HL-60 (cell line): Measurements from ENCODE around the gene GPR17.

Experiments used
- DNase-seq, 2 experiments: peaks; one replicate each; pipeline ENCODE4 v3.0.0-alpha.2; 2010 to 2020; ENCODE audit warnings: low read depth in 1 of 2, low spot score in 1 of 2
- H3K27ac ChIP-seq: fragments of 250-450 bp; sonication (Bioruptor Pico); replicated peaks from 2 replicates; pipeline ENCODE4 v1.5.1; 2020; ENCODE audit warnings: mild to moderate bottlenecking, moderate library complexity
- H3K27me3 ChIP-seq: fragments of 250-450 bp; sonication (Bioruptor Pico); 2 replicates; pipeline ENCODE4 v1.5.1; 2021; ENCODE audit warnings: mild to moderate bottlenecking, moderate library complexity; ENCODE audit not compliant: insufficient read depth, poor library complexity, severe bottlenecking
- H3K4me3 ChIP-seq: replicated peaks from 2 replicates; pipeline ENCODE4 v1.5.1; 2011; ENCODE audit warnings: mild to moderate bottlenecking, control low read depth, low read length; ENCODE audit not compliant: insufficient read depth
- GABPA ChIP-seq: IDR thresholded peaks from 2 replicates; pipeline ENCODE4 v1.6.1; 2012; ENCODE audit warnings: low read depth
- POLR2AphosphoS5 ChIP-seq: IDR thresholded peaks from 2 replicates; pipeline ENCODE4 v1.6.1; 2012; ENCODE audit warnings: low read depth
- SPI1 ChIP-seq: IDR thresholded peaks from 2 replicates; pipeline ENCODE4 v1.6.1; 2012; ENCODE audit warnings: low read depth, mild to moderate bottlenecking, borderline replicate concordance
- TF ChIP-seq, protein P1 (sequence below): IDR thresholded peaks from 2 replicates; pipeline ENCODE4 v1.6.1; 2012; ENCODE audit warnings: low read depth; ENCODE audit not compliant: insufficient replicate concordance
- TF ChIP-seq, protein P2 (sequence below): IDR thresholded peaks from one replicate; pipeline ENCODE4 v1.5.1; 2011; ENCODE audit warnings: low read length, control low read depth, inconsistent platforms; ENCODE audit not compliant: insufficient read depth

Gene GPR17

DNA sequence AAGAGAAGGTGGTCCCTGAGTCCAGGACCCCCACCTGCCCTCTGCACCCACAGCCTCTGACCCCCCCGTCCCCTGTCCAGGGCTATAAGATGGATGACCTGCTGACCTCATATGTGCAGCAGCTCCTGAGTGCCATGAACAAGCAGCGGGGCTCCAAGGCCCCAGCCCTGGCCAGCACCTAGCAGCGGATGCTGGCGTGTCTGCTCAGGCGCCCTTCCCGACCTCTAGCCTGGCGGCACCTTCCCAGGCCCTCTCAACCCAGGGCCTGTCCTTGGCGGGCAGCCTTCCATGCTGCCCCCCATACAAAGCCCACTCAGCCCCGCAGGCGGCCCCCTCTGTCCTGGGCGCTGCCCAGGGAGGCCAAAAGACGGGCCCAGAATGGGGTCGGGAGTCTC lies 8.7 kb upstream of the GPR17 start:
- no peak overlapping the region for H3K4me3 ChIP-seq
- no peak for DNase-seq
- no peaks in the 10 kb centered on the region for H3K27me3 ChIP-seq
- no peak for TF ChIP-seq SPI1
- TF ChIP-seq, protein P1, sequence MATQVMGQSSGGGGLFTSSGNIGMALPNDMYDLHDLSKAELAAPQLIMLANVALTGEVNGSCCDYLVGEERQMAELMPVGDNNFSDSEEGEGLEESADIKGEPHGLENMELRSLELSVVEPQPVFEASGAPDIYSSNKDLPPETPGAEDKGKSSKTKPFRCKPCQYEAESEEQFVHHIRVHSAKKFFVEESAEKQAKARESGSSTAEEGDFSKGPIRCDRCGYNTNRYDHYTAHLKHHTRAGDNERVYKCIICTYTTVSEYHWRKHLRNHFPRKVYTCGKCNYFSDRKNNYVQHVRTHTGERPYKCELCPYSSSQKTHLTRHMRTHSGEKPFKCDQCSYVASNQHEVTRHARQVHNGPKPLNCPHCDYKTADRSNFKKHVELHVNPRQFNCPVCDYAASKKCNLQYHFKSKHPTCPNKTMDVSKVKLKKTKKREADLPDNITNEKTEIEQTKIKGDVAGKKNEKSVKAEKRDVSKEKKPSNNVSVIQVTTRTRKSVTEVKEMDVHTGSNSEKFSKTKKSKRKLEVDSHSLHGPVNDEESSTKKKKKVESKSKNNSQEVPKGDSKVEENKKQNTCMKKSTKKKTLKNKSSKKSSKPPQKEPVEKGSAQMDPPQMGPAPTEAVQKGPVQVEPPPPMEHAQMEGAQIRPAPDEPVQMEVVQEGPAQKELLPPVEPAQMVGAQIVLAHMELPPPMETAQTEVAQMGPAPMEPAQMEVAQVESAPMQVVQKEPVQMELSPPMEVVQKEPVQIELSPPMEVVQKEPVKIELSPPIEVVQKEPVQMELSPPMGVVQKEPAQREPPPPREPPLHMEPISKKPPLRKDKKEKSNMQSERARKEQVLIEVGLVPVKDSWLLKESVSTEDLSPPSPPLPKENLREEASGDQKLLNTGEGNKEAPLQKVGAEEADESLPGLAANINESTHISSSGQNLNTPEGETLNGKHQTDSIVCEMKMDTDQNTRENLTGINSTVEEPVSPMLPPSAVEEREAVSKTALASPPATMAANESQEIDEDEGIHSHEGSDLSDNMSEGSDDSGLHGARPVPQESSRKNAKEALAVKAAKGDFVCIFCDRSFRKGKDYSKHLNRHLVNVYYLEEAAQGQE: no peak
- TF ChIP-seq POLR2AphosphoS5: no peak
- TF ChIP-seq, protein P2, sequence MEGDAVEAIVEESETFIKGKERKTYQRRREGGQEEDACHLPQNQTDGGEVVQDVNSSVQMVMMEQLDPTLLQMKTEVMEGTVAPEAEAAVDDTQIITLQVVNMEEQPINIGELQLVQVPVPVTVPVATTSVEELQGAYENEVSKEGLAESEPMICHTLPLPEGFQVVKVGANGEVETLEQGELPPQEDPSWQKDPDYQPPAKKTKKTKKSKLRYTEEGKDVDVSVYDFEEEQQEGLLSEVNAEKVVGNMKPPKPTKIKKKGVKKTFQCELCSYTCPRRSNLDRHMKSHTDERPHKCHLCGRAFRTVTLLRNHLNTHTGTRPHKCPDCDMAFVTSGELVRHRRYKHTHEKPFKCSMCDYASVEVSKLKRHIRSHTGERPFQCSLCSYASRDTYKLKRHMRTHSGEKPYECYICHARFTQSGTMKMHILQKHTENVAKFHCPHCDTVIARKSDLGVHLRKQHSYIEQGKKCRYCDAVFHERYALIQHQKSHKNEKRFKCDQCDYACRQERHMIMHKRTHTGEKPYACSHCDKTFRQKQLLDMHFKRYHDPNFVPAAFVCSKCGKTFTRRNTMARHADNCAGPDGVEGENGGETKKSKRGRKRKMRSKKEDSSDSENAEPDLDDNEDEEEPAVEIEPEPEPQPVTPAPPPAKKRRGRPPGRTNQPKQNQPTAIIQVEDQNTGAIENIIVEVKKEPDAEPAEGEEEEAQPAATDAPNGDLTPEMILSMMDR: no peak
- TF ChIP-seq GABPA: no peak
- H3K27ac ChIP-seq: no peak overlapping the region

DNA sequence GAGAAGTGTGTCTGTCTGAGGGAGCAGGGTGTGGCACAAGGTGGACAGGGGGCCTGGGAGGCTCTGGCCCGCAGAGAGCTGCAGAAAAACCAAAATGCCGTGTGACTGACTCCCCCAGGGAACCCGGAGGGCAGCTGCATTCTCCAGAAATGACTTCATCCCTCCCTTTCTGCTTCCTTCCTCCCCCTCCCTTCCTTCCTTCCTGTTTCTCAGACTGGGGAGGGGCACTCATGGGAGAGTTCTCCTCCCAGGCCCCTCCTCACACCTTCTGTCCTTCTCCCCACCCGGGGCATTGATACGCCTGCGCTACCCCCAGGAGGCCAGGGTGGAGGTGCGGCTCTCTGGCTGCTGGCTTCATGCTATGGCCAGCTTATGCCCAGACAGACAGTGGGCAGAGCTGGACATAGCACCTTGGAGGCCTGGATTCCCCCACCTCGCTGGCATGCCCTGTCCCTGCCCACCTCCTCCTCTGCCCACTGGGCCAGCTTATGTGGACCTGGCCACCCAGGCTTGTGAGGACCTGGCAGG lies 8.2 kb upstream of the GPR17 start:
- peak; percentile 27 to 51 for DNase-seq
- H3K27ac ChIP-seq: no peak overlapping the region
- no peak for TF ChIP-seq POLR2AphosphoS5
- TF ChIP-seq SPI1: 0 out of 2 replicates have a peak, but pooled peaks have one; percentile 4
- H3K4me3 ChIP-seq: no peak overlapping the region
- no peaks in the 10 kb centered on the region for H3K27me3 ChIP-seq

DNA sequence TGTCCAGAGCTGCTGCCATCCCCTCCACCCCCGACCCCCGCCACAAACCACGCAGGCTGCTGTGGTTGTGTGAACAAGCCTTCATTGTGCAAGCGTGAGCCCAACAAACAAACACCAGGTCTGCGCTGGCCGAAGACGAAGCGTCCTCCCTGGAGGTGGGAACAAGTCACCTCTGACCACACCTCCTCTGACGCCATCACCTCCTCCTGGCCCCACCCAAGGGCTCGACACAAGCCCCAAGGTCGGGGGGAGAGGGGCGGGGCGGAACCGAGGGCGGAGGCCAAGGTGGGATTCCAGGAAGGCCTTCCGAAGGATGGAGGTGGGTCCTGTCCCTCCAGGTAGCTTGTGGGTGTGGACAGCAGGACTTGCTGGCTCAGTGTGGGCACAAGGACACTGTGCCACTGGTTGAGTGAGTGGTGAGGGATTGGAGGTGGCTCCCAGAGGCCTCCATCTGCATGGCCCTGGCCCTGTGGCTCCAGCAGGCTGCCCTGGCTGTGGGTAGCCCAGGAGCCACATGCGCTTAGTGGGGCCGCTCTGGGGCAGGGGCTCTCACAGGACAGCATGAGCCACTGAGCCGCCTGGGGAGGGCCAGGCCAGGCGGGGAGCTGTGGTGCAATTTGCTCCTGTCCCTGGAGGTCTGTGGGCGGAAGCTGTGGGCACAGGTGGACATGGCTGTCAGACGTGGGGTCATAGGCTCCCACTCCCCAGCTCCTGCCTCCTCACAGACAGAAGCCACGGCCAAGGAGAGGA lies 7.4 kb upstream of the GPR17 start:
- peak in 1 of 2 experiments; percentile 16 for DNase-seq
- no peaks in the 10 kb centered on the region for H3K27me3 ChIP-seq
- H3K4me3 ChIP-seq: no peak overlapping the region
- TF ChIP-seq POLR2AphosphoS5 (no peak), GABPA (no peak), SPI1 (no peak)
- TF ChIP-seq, protein P1: no peak
- TF ChIP-seq, protein P2: no peak
- H3K27ac ChIP-seq: no peak overlapping the region

DNA sequence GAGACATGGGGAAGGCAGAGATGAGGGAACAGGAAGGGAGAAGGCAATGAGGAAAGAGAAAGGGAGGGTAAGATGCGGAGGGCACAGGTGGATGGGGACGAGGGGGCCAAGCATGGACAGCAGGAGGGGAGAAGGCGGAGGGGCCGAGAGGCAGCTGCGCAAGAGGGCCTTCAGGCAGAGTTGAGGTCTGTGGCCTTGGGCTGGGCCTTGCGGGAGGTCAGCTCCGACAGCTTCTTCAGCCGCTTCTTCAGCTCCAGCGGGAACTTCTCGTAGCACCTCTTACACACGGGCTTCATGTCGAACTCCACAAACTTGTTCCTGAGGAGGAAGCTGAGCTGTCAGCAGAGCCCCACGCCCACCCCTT lies 6.9 kb upstream of the GPR17 start:
- TF ChIP-seq, protein P1: no peak
- TF ChIP-seq SPI1: no peak
- no peak for TF ChIP-seq POLR2AphosphoS5
- TF ChIP-seq, protein P2: no peak
- no peak for TF ChIP-seq GABPA
- H3K4me3 ChIP-seq: no peak overlapping the region
- H3K27me3 ChIP-seq: no peaks in the 10 kb centered on the region
- no peak for DNase-seq
- H3K27ac ChIP-seq: no peak overlapping the region
